Neural progenitor cell (in vitro differentiated cells): ENCODE data around the gene NBAS. TPM values are rescaled to one million over a fixed set of nuclear protein-coding genes. Genes with fewer than 3 reads are reported as not detected.

Experiments
- DNase-seq: peaks from one replicate; pipeline ENCODE4 v3.0.0-alpha.2; 2016; ENCODE audit warnings: low spot score
- H2AFZ ChIP-seq: fragments of 200-600 bp; sonication (generic); replicated peaks from 2 replicates; pipeline ENCODE4 v1.6.1; 2016; ENCODE audit warnings: antibody characterized with exemption
- H3F3A ChIP-seq: fragments of 200-600 bp; sonication (generic); 2 replicates; pipeline ENCODE4 v1.6.1; 2016; ENCODE audit warnings: antibody characterized with exemption, low read depth
- H3K27ac ChIP-seq: fragments of 200-600 bp; sonication (generic); 2 replicates; pipeline ENCODE4 v1.5.1; 2016; ENCODE audit warnings: mild to moderate bottlenecking
- H3K27me3 ChIP-seq: fragments of 200-600 bp; sonication (generic); 2 replicates; pipeline ENCODE4 v1.6.1; 2016; ENCODE audit warnings: mild to moderate bottlenecking, moderate library complexity
- H3K36me3 ChIP-seq: fragments of 200-600 bp; sonication (generic); 2 replicates; pipeline ENCODE4 v1.5.1; 2016
- H3K4me1 ChIP-seq: fragments of 200-600 bp; sonication (generic); 2 replicates; pipeline ENCODE4 v1.6.1; 2016; ENCODE audit warnings: mixed run types
- H3K4me2 ChIP-seq: fragments of 200-600 bp; sonication (generic); 2 replicates; pipeline ENCODE4 v1.6.1; 2016
- H3K4me3 ChIP-seq: fragments of 200-600 bp; sonication (generic); 2 replicates; pipeline ENCODE4 v1.5.1; 2016
- H3K79me2 ChIP-seq: fragments of 200-600 bp; sonication (generic); 2 replicates; pipeline ENCODE4 v1.6.1; 2016; ENCODE audit warnings: low read depth
- H3K9ac ChIP-seq: fragments of 200-600 bp; sonication (generic); 2 replicates; pipeline ENCODE4 v1.6.1; 2016
- H3K9me3 ChIP-seq: fragments of 200-600 bp; sonication (generic); 2 replicates; pipeline ENCODE4 v1.5.1; 2016; ENCODE audit warnings: low read depth
- H4K20me1 ChIP-seq: fragments of 200-600 bp; sonication (generic); 2 replicates; pipeline ENCODE4 v1.6.1; 2016; ENCODE audit warnings: low read depth
- H3K27ac Mint-ChIP-seq: 3 replicates; pipeline ENCODE4 v1.8.0; 2021; ENCODE audit warnings: mixed read lengths
- H3K27me3 Mint-ChIP-seq: 2 replicates; pipeline ENCODE4 v1.8.0; 2022; ENCODE audit warnings: low read depth, mild to moderate bottlenecking, inconsistent platforms, moderate library complexity, mixed read lengths; ENCODE audit not compliant: insufficient read depth
- H3K36me3 Mint-ChIP-seq: 3 replicates; pipeline ENCODE4 v1.8.0; 2021; ENCODE audit warnings: mixed read lengths
- H3K4me1 Mint-ChIP-seq: 3 replicates; pipeline ENCODE4 v1.8.0; 2021; ENCODE audit warnings: mixed read lengths
- H3K4me3 Mint-ChIP-seq: 3 replicates; pipeline ENCODE4 v1.8.0; 2021; ENCODE audit warnings: mild to moderate bottlenecking, moderate library complexity, mixed read lengths
- H3K9me3 Mint-ChIP-seq: 3 replicates; pipeline ENCODE4 v1.8.0; 2020; ENCODE audit warnings: mixed read lengths
- EZH2 ChIP-seq: fragments of 200-600 bp; sonication (generic); IDR thresholded peaks from 2 replicates; pipeline ENCODE4 v1.6.1; 2017; ENCODE audit warnings: antibody characterized with exemption, mild to moderate bottlenecking, moderate library complexity
- EZH2phosphoT487 ChIP-seq: fragments of 200-600 bp; sonication (generic); IDR thresholded peaks from 2 replicates; pipeline ENCODE4 v1.6.1; 2017; ENCODE audit warnings: antibody characterized with exemption
- total RNA-seq: library from RNA; depleted of rRNA; stranded (reverse); fragments of >200 nt; gene quantifications from 2 replicates; pipeline ENCODE4 v1.2.3, GENCODE V29; 2015; ENCODE audit warnings: low replicate concordance
- TF ChIP-seq, protein P1 (sequence below): fragments of 200-600 bp; sonication (generic); IDR thresholded peaks from 2 replicates; pipeline ENCODE4 v1.5.1; 2017; ENCODE audit warnings: antibody characterized with exemption, mild to moderate bottlenecking

NBAS gene
- total RNA-seq, 1 donor from 2014 or later: 58.0 TPM

DNA sequence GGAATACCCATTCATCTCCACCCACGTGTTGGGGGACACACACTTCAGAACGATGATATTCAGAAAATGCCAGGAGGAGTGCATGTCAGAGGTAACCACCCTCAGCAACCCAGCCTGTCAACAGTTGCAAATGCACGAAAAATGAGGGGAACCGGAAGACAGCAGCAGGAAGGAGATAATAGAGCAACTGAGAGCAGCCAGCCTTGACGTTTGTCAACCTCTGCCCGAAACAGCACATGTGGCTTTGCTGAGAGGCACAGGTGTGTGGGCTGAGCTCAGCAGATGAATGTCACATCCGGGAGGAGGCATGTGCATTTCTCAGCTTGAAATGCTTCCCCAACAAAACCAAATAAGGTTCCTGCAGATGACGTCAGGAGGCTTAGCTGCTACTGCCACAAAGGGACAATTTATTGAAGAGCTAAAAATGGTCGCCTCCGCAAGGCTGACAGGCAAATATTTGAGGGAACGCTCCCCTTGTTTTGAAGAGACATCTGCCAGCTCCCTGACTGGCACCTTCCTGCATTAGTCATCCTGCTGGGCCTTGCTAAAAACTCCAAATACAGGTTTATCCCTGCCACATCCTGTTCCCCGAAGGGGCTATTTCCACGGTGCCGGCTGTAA lies 419.0 kb downstream of the NBAS start:
- H3K9ac ChIP-seq: no peak overlapping the region
- no peaks in the 10 kb centered on the region for H3K79me2 ChIP-seq
- no peak overlapping the region for H2AFZ ChIP-seq
- Mint-ChIP-seq H3K27me3 (no peaks in the 10 kb centered on the region), H3K4me3 (no peak overlapping the region), H3K27ac (no peak overlapping the region), H3K36me3 (no peaks in the 10 kb centered on the region), H3K4me1 (peaks cover 27% of the 10 kb centered on the region), H3K9me3 (peaks cover 5% of the 10 kb centered on the region)
- TF ChIP-seq, protein P1, sequence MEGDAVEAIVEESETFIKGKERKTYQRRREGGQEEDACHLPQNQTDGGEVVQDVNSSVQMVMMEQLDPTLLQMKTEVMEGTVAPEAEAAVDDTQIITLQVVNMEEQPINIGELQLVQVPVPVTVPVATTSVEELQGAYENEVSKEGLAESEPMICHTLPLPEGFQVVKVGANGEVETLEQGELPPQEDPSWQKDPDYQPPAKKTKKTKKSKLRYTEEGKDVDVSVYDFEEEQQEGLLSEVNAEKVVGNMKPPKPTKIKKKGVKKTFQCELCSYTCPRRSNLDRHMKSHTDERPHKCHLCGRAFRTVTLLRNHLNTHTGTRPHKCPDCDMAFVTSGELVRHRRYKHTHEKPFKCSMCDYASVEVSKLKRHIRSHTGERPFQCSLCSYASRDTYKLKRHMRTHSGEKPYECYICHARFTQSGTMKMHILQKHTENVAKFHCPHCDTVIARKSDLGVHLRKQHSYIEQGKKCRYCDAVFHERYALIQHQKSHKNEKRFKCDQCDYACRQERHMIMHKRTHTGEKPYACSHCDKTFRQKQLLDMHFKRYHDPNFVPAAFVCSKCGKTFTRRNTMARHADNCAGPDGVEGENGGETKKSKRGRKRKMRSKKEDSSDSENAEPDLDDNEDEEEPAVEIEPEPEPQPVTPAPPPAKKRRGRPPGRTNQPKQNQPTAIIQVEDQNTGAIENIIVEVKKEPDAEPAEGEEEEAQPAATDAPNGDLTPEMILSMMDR: no peak
- TF ChIP-seq EZH2phosphoT487 (no peak), EZH2 (no peak)
- no peaks in the 10 kb centered on the region for H3K9me3 ChIP-seq
- DNase-seq: no peak
- no peak overlapping the region for H3K4me2 ChIP-seq
- H3K4me1 ChIP-seq: peaks cover 10% of the 10 kb centered on the region
- H3K4me3 ChIP-seq: no peak overlapping the region
- H3F3A ChIP-seq: no peaks in the 10 kb centered on the region
- H3K36me3 ChIP-seq: no peaks in the 10 kb centered on the region
- no peak overlapping the region for H3K27ac ChIP-seq
- H4K20me1 ChIP-seq: no peaks in the 10 kb centered on the region
- H3K27me3 ChIP-seq: no peaks in the 10 kb centered on the region

DNA sequence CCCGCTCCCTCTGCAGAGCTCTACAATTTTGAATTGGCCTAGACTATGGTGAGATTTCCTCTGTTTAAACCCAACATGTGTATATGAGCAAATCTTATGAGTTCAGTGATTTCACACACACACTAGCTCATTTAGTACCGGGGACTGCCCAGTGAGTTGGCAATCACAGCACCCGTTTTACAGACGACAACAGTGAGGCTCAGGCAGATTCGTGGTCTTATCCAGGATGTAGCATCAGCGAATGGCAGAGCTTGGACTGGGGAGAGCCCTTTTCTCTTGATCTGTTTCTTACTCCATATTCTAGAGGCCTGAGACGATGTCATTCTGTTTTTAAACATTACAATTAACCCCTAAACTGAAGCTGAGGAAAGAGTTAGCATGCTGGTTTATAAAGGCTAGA lies 419.9 kb downstream of the NBAS start:
- peaks cover 2% of the 10 kb centered on the region for H3K36me3 Mint-ChIP-seq
- Histone ChIP-seq H3K27ac (no peak overlapping the region), H2AFZ (no peak overlapping the region), H3K79me2 (no peaks in the 10 kb centered on the region), H3K27me3 (no peaks in the 10 kb centered on the region), H3K4me3 (no peak overlapping the region), H3K4me1 (peaks cover 10% of the 10 kb centered on the region), H3F3A (no peaks in the 10 kb centered on the region), H3K36me3 (no peaks in the 10 kb centered on the region), H3K9ac (no peak overlapping the region), H3K4me2 (no peak overlapping the region), H4K20me1 (no peaks in the 10 kb centered on the region), H3K9me3 (no peaks in the 10 kb centered on the region)
- H3K9me3 Mint-ChIP-seq: peaks cover 9% of the 10 kb centered on the region
- TF ChIP-seq EZH2 (no peak), EZH2phosphoT487 (no peak)
- TF ChIP-seq, protein P1: no peak
- peaks cover 27% of the 10 kb centered on the region for H3K4me1 Mint-ChIP-seq
- DNase-seq: no peak
- H3K27ac Mint-ChIP-seq: no peak overlapping the region
- no peak overlapping the region for H3K4me3 Mint-ChIP-seq
- no peaks in the 10 kb centered on the region for H3K27me3 Mint-ChIP-seq

DNA sequence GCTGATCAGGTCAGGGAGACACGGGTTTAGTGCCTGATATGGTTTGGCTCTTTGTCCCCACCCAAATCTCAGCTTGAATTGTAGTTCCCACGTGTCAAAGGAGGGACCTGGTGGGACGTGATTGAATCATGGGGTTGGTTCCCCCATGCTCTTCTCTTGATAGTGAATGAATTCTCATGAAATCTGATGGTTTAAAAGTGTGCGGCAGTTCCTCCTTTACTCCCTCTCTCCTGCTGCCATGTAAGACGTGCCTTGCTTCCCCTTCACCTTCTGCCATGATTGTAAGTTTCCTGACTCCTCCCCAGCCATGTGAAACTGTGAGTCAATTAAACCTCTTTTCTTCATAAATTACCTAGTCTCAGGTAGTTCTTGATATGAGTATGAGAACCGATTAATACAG lies 424.5 kb downstream of the NBAS start:
- Histone ChIP-seq H3K79me2 (no peaks in the 10 kb centered on the region), H2AFZ (no peak overlapping the region), H3K36me3 (no peaks in the 10 kb centered on the region), H3K27me3 (no peaks in the 10 kb centered on the region), H3K4me2 (no peak overlapping the region), H4K20me1 (no peaks in the 10 kb centered on the region), H3K9me3 (no peaks in the 10 kb centered on the region), H3K27ac (no peak overlapping the region), H3K4me3 (no peak overlapping the region), H3K9ac (no peak overlapping the region), H3F3A (peaks cover 10% of the 10 kb centered on the region), H3K4me1 (peaks cover 21% of the 10 kb centered on the region)
- peaks cover 4% of the 10 kb centered on the region for H3K27me3 Mint-ChIP-seq
- H3K9me3 Mint-ChIP-seq: peaks cover 25% of the 10 kb centered on the region
- DNase-seq: no peak
- no peak overlapping the region for H3K27ac Mint-ChIP-seq
- no peak for TF ChIP-seq EZH2phosphoT487
- TF ChIP-seq EZH2: no peak
- TF ChIP-seq, protein P1: no peak
- peaks cover 25% of the 10 kb centered on the region for H3K4me1 Mint-ChIP-seq
- peaks cover 4% of the 10 kb centered on the region for H3K36me3 Mint-ChIP-seq
- no peak overlapping the region for H3K4me3 Mint-ChIP-seq
